OCI-LY1 (cell line): ENCODE results near the gene HPS4.

ENCODE experiments used
- EZH2 ChIP-seq: fragments of 200-600 bp; sonication (generic), shearing (Covaris generic); IDR thresholded peaks from 2 replicates; pipeline ENCODE4 v1.8.0; 2017; ENCODE audit warnings: borderline replicate concordance, mixed run types, mild to moderate bottlenecking, antibody characterized with exemption, low read length, moderate library complexity, mixed read lengths
- TF ChIP-seq, protein P1 (sequence below): fragments of 200-600 bp; sonication (generic), shearing (Covaris generic); IDR thresholded peaks from 2 replicates; pipeline ENCODE4 v1.5.1; 2017; ENCODE audit warnings: mild to moderate bottlenecking, antibody characterized with exemption, low read length, moderate library complexity, mixed read lengths

DNA sequence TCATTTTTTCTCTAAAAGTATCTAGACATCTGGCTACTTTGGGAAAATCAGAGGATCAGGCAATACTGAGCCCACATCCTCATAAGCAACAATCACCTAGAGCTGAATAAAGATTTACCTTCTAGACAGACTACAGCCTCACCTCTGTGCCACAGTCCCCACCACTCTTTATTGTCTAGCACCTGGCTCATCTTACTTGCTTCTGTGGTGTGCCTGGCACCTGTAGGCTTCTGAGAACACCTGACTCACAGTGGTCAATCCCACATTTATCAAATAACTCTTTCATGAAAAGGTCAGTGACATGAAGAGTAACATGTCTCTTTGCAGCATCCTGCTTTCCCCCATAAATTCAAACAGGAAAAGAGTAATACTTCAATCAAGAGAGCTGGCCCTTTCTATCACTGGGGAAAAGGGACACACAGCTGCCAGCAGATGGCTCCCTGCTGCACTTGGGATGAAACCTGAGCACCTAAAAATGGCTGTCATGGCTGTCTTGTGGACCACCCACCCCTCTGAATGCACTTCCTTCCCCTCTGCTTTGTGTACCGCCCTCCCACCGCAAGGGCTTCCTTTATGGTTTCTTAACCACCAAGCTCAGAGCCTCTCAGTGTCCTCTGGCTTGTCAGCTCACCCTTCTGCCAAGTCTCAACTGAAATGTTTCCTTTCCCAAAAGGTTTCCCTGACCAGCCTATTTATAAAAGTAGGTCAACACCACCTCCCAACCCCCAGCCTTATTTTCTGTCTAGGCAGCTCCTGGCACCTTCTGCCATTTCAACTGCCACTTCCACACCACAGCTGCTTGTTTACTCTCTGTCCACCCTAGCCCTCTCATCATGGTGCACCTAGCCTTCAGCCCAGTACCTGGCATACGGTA is 19.3 kb upstream of the HPS4 start:
- TF ChIP-seq, protein P1, sequence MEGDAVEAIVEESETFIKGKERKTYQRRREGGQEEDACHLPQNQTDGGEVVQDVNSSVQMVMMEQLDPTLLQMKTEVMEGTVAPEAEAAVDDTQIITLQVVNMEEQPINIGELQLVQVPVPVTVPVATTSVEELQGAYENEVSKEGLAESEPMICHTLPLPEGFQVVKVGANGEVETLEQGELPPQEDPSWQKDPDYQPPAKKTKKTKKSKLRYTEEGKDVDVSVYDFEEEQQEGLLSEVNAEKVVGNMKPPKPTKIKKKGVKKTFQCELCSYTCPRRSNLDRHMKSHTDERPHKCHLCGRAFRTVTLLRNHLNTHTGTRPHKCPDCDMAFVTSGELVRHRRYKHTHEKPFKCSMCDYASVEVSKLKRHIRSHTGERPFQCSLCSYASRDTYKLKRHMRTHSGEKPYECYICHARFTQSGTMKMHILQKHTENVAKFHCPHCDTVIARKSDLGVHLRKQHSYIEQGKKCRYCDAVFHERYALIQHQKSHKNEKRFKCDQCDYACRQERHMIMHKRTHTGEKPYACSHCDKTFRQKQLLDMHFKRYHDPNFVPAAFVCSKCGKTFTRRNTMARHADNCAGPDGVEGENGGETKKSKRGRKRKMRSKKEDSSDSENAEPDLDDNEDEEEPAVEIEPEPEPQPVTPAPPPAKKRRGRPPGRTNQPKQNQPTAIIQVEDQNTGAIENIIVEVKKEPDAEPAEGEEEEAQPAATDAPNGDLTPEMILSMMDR, result peak; percentile 92
- TF ChIP-seq EZH2, result no peak
